ENCODE data around the gene GOLGA6L10.

The GOLGA6L10 gene

DNA sequence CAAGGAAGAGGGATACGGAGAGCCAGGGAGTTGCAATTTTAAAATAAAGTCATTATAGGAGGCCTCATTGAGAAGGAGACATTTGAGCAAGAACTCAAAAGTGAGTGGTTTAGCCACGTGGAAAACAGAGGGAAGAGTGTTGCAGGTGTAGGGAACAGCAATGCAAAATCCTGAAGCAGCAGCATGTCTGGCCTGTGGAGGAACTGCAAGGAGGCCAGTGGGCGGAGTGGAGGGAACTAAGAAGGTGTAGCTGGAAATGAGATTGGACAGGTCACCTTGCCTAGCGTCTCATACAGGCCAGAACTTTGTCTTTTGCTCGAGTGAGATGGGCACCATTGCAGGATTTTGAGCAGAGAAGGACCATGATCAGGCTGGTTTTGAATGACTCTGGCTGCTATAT is 51.7 kb downstream of the GOLGA6L10 start:
- no peak for DNase-seq

- no peak for DNase-seq
Measured at GRCh38 chr15:82294061-82294690, 55.1 kb downstream of the GOLGA6L10 start.

- no peak for DNase-seq
Measured at GRCh38 chr15:82292271-82292670, 57.0 kb downstream of the GOLGA6L10 start.
